Mucosa of gallbladder (tissue), 1 donor: Measurements from ENCODE around the gene PSAPL1. TPM values are rescaled to one million over a fixed set of nuclear protein-coding genes. Genes with fewer than 3 reads are reported as not detected.
A peak's percentile ranks its signal among the peaks of the same experiment; 100 is the strongest.

Experiments used
- DNase-seq: peaks from one replicate; pipeline ENCODE4 v3.0.0-alpha.2; 2020; ENCODE audit warnings: low spot score
- total RNA-seq: library from RNA; stranded (reverse); gene quantifications from one replicate; pipeline ENCODE4 v1.2.1, GENCODE V29; 2021
- donor health status: DM: no; HTN: no; CAD: no.

The PSAPL1 gene
- total RNA-seq, 1 donor from 2014 or later, result not detected

DNA sequence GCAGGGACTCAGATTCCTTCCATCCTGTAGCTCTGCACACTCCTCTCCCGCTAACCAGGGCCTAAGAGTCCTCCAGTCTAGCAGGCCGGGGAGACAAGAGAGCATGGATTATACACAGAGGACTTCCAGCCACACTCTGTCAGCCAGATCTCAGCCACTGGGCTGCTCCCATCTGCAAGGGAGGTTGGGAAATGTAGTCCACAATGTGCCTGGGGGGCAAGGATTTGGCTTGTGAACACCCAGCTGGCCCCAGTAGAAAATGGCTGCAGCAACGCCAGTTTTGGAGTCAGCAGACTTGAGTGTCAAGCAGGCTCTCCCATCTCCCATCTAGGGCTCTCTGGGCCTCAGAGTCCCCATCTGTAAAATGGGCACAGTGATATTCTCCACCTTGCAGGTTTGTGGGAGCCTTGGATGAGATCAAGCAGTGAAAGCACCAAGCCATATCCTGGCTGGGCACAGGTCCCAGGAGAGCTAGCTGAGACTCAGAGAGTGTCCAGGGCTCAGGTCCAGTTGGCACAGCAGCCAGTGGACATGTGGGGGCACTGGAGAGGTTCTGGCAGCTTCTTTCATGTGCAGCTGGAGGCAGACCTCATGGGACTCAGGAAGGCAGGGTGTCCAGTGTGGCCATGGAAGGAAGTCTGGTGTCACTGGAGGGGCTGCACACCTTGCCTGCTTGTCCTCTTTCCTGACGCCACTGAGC is 14.6 kb downstream of the PSAPL1 start:
- no peak for DNase-seq

- no peak for DNase-seq
Measured at GRCh38 chr4:7418131-7418943, 16.4 kb downstream of the PSAPL1 start.

- no peak for DNase-seq
Measured at GRCh38 chr4:7417639-7418038, 17.1 kb downstream of the PSAPL1 start.

DNA sequence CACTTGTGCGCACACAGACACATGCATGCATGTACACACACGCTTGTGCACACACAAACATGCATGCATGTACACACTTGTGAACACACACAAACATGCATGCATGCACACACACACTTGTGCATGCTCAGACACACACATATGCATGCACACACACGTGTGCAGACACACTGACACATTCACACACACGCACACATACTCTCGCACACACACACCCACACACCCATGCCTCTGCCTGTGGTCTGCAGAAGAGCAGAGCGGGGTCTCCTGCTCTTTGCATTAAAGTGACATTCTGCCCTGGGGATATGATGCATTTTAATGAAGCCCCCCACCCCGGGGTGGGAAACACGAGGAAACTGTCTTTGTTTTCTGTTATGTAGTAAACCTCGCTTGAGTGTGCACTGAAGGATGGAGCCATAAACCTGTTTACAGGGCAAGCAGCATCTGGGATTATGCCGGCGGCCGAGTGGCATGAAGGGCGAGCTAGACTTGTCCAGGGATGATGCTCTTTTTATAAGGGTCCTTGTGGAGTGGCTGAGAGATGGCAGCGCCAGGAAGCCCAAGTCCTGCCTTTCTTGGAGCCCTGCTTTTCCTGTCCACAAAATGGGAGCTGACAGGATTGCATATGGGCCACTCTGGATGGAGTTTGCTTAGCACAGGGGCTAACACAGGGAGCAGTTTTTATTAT is 17.8 kb downstream of the PSAPL1 start:
- no peak for DNase-seq

- no peak for DNase-seq
Measured at GRCh38 chr4:7415927-7416686, 18.6 kb downstream of the PSAPL1 start.

GRCh38 chr4:7414736-7415510 is 19.8 kb downstream of the PSAPL1 start:
- DNase-seq, result no peak

DNA sequence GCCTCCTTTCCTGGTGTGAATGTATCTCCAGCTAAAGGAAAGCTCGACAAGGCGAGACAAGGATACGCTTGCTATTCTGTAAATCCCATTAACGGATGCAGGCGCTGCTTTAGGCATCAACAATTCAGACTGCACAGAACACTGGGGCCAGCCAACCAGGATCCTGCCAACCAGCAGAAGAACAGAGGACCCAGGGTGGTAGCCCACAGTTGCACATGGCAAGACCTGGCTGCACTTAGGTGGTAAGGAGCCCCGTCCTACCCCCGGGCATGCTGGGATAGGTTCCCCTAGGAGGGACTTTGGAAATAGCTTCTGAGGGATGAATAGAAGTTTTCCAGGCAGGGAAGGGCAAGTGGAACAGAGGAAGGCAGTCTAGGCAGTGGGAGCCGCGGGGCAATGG is 20.7 kb downstream of the PSAPL1 start:
- no peak for DNase-seq

DNA sequence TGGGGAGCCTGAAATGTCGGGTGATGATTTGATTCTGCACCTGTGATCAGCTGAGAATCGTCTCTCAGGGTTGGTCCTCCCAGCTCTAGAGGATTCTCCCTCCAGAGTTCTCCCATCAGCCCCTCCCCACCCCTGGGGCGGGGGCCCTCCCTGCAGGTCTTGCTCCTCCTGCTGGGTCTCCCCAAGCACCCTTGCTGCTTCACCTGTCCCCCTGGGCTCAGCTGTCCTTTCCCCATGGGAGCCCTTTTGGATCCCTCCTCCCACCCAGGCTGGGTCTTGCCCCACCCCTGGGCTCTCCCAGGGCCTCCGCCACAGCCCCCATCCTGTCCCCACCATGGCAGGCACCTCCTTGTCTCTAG is 22.2 kb downstream of the PSAPL1 start:
- no peak for DNase-seq

DNA sequence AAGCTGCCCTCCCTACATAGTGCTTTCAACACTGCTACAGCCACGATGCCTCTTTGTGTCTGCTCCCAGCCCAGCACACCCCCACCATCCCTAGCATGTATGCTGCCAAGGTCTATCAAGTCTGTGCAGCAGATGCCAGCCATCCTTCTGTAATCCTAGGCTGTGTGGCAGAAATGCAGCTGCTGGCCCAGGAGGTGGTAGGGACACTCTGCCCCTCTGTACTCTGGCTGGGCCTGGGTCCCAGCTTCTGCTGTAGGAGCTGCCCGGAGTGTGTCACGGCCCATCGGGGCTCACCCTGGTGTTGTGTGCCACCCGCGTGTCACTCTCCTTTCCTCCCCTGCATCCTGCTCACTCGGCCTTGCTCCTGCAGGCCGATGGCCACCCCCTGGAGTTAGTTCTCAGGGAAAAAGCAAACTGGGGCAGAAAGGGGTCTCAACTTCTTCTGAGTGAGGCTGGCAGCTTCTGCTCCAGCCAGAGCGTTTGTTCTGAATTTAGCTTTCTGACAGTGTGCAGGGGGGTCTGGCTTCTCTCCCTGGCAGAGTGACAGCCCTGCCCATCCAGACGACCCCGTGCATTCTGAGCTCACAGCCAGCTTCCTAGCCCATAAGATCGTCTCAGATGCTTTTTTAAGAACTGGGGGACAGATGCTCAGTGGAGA is 22.7 kb downstream of the PSAPL1 start:
- no peak for DNase-seq

GRCh38 chr4:7411491-7411890 is 23.2 kb downstream of the PSAPL1 start:
- no peak for DNase-seq

DNA sequence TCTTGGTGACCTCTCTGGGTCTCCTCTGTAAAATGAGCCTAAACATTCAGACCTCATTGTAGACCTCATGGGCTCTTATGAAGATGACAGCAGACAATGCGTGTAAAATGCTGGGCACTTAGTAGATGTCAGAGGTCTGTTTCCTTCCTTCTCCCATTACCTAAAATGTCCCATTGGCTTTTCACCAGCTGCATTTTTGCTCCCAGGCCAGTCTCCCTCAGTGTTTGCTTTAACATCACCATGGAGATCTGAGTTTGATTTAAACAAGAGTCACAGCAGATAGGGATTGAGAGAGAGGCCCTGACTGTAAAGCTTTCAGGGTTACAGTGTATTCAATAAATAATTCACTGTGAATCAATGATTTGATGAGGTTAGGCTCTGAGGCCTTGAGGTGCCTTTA is 24.3 kb downstream of the PSAPL1 start:
- no peak for DNase-seq

- DNase-seq, result no peak
Measured at GRCh38 chr4:7408166-7408565, 26.6 kb downstream of the PSAPL1 start.

- DNase-seq, result peak; percentile 55
Measured at GRCh38 chr4:7403001-7403400, 31.7 kb downstream of the PSAPL1 start.

DNA sequence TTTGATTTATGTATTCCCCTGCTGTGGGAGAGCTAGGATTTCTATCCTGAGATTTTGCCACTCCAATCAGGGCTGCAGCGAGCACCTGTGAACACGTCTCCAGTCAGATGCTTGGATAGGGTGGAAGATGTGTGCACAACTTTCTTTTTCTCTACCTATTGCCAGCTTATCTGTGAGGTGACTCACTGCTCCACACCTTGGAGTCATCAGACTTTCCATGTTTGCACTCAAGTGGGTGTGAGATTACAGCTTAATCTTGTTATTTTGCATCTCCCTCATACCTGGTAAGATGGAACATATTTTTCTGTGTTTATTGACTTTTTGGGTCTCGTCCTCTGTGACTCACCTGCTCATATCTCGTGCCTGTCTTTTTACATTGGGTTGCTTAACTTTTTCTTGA is 32.2 kb downstream of the PSAPL1 start:
- peak; percentile 35 for DNase-seq

DNA sequence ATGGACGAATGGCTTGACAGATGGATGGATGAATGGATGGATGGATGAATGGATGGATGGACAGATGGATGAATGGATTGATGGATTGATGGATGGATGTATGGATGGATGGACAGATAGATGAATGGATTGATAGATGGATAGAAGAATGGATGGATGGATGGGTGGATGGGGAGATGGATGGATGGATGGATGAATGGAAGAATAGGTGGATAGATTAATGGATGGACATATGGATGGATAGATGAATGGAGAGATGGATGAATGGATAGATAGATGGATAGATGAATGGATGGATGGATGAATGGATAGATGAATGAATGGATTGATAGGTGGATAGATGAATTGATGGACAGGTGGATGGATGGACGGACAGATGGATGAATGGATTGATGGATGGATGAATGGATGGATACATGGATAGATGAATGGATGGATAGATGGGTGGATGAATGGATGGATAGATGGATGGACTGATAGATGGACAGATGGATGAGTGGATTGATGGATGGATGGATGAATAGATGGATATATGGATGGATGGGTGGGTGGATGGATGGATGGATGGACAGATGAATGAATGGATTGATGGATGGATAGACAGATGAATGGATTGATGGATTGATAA is 33.9 kb downstream of the PSAPL1 start:
- DNase-seq, result no peak

DNA sequence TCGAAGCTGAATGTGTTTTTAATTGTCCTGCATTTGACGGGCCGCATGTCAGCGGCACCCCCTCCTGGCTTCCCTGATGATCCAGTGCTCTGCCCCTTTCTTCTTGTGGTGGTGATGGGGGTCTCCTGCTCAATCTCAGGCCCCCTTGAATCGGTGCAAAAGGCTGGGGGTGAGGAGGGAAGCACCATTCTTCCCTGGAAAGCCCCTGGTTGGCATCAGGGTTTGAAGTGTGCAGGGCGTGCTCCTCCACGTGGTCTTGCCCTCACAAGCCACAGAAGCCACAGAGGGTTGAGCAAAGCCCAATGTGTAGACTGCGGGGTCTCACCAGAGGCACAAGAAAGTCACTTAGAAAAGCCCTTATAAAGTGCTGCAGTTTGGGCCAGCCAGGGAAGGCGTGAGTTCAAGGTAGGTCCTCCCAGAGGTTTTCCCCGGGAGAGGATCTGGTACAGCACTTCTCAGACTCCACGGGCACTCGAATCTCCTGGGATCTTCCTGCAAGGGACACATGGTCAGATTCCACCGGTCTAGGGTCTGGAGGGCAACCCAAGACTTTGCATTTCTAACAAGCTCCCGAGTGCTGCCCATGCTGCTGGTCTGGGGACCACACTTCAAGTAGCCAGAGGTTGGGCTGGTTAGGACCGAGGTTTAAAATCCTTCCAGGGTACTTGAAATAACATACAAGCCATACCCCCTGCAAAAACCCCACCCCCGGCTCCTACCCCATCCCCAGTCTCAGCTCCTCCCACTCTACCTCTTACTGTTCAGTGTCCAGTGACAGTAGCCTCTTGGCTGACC is 35.1 kb downstream of the PSAPL1 start:
- DNase-seq, result no peak

DNA sequence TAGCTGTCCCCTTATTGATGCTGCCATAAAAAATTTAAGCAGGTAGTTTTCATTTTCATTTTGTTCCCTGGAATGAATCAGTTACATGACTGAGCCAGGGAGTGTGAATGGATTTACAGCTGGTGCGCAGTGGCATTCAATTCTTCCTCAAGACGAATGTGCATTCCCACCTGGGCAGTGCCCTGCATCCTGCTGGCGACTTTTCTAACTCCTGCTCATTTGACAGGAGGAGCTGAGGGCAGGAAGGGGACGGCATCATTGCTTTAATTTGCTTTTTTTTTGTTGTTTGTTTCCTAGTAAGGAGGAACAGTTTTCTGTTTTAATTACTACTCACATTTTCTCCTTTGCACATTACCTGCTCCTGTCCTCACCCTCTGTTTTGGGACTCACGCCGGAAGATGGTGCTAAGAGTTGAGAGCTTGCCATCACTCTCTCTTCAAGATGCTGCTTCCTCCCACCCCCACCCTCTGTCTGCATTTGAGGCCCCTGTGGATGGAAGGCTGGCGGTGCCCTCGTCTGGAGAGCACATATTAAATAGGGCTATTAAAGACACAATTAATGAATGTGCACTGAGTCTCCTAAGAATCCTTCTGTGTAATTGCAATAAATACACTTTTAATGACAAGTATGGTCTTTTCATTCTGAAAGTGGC is 35.8 kb downstream of the PSAPL1 start:
- DNase-seq, result no peak

DNA sequence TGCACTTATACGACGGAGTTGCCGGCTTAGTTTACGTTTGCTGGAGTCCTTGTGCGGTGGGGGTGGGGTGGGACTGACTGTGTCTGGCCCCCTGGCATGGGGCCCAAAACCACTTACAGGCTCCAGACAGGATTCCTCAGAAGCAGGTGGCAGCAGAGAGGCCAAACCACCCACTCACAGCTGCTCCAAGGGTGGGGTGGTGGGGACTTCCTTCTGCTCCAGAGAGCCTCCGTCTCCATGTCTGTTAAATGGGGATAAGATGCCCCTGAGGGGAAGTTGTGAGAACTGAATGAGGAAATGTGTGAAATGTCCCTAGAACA is 36.7 kb downstream of the PSAPL1 start:
- DNase-seq, result peak; percentile 37
